ENCODE results near the gene NEU2.

NEU2 gene

DNA sequence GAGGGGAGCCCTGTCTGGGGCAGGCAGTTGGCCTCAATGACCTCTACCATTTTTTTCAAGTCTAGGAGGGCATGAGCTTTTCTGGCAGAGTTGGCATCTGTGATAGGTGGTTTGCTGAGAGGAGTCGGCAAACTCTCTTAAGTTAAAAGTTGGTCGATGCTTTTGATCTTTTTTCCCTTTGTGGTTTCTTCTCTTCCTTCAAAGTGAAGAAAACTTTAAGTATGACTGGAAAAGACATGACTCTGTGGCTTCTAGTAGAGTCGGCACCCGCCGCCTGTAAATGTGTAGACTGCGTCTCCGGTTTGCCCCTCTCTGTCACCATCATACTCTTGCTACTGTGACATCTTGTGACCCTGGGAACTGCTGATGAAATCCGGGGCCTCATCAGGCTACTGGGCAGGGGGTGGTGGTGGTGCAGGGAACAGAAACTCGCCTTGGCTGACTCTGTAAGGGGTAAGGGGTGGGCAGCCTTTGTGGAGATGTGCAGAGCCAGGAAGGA lies 48.8 kb downstream of the NEU2 start:
- peak; percentile 45 for DNase-seq

DNA sequence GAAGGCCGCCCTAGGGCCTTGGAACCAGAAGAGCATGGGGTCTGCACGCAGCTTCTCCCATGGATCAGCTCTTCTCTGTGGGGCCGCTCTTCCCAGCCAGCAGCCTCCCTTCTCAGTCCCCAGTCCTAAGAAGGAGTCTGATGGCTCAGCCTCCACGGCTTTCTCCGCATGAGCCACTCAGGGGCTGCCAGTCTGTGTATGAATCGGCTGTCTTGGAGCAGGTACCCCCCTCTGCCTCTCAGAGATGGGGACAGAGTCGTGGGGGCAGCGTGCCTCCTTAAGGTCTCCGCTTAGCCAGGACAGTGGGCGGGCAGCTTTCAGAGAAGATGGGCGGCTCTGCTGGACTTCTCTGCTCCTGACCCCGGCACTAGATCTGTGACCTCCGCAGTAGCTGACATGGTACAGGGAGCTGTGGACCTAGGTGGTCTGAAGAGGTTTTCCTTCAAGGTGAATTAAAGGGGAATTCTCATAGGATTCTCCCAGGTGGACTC lies 49.3 kb downstream of the NEU2 start:
- no peak for DNase-seq

DNA sequence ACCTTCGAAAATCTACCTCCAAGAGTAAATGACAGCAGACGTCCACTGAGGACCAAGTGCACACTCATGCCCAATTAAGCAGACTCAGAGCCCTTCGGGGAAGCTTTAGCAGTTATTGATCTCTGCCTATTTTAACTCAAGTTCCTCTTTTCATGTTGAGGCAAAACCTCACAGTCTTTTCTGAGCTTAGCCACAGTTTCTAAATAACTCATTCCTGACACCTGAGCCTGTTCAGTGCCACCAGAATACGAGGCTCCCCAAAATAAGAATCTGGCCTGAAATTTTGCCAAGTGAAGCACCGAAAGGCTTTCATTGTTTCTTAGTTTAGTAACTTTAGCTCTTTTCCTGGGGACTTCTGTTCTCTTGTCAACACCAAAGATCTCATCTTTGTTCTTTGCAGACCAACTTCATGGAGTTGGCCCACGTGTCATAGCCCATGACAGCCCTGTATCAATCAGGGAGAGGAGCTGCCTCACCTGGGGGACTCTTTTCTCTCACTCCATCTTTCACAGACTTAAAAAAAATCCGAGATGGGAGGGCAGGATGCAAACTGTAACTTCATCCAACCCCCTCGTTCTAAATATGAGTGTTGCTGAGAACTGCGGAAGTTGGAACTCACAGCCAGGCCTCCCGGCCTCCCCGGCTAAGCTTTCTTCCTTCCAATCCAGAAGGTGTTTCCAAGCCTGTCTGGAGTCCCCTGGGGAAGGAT lies 49.9 kb downstream of the NEU2 start:
- no peak for DNase-seq

DNA sequence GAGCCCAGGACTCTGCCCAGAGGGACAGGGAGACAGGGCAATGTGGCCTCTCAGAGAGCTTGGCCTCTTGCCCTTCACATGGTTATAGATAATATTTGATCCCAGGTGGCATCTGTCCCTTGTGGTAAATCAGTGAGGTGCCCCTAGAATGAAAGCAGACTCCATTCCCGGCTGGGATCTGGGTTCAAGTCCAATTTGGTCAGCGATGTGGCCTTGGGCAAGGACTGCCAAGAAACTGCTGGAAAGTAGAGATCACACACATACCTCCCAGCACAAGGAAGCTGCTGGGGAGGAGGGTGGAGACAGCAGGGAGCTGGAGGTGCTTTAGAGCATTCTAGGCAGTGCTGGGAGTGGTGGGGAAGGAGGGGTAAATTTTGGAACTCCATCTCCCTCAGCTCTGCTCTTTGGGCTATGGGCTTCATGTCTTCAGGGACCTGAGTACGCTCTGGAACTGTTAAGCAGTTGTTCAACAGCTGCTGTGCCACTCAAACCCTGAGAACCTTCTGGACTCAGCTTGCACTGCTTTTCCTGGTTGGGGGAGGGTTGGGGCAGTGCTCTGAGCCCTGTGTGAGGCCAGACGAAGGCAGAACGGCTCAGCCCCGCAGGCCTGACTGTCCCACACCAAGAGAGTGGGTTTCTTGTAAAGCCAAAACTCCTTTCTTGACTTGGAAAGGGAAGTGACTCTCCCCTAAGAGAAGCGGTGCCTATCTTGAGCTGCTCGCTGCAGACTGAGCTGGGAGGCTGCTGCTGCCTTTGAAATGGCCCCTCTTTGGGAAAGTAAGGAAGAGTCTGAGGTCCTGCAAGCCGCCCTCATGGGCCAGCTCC lies 50.7 kb downstream of the NEU2 start:
- no peak for DNase-seq

- DNase-seq = no peak
Observed at GRCh38 chr2:233083782-233084181, 51.3 kb downstream of the NEU2 start.

DNA sequence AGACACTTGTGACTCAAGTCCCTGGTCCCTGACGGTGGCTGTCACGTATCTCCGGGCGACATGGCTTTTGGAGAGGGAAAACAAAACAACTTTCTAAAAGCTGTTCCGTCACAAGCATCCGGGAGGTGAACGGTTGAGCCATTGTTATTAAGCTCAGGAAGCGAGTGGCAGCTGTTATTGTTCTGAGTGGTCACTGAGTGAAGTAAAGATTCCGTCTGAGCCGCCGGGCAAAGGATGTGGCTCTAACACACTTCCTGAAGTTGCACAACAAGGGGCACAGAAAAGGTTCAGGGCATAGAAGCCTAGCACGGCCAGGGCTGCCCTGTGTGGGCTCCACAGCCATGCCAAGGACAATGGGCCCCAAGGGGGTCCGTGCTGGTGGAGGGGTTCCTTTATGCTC lies 52.0 kb downstream of the NEU2 start:
- DNase-seq = peak; percentile 74

All from CD4-positive, alpha-beta T cell treated with Interferon gamma for 1 hour (primary cell).